Pancreas (tissue), 10 donors: ENCODE measurements around the gene KCNG2. TPM values are rescaled to one million over a fixed set of nuclear protein-coding genes. Genes with fewer than 3 reads are reported as not detected.
A peak's percentile ranks its signal among the peaks of the same experiment; 100 is the strongest.

Experiments
- ATAC-seq, 4 donors: fragments of 200-7000 bp; cut with Tn5 transposase; one replicate each; pipeline versions ENCODE4 v1.8.0 to v1.9.1; 2020; ENCODE audit warnings: mild to moderate bottlenecking in 4 of 4, moderate library complexity in 4 of 4
- DNase-seq, 6 donors: peaks; one replicate each; pipeline ENCODE4 v3.0.0-alpha.2; 2020
- FAIRE-seq: peaks from 2 replicates; lab custom pipeline; 2012; peaks lifted over from hg19 to GRCh38; lab: Jason Lieb, UNC
- H3K27ac ChIP-seq, 4 donors: fragments of 200-600 bp; sonication (generic); 1 replicate in 3 of 4; 2 replicates in 1 of 4; pipeline versions ENCODE4 v1.5.0 to v1.8.0; 2020
- H3K27me3 ChIP-seq, 4 donors: fragments of 200-600 bp; one replicate each; pipeline ENCODE4 v1.8.0; 2021
- H3K36me3 ChIP-seq, 3 donors: fragments of 200-600 bp; sonication (generic) in 1 of 3; one replicate each; pipeline versions ENCODE4 v1.5.0 to v1.8.0; 2020 to 2021
- H3K4me1 ChIP-seq, 3 donors: fragments of 200-600 bp; one replicate each; pipeline ENCODE4 v1.8.0; 2021
- H3K4me3 ChIP-seq, 4 donors: fragments of 200-600 bp; sonication (generic) in 2 of 4; one replicate each; pipeline versions ENCODE4 v1.5.0 to v1.8.0; 2020 to 2021
- H3K9me3 ChIP-seq, 4 donors: fragments of 200-600 bp; one replicate each; pipeline ENCODE4 v1.8.0; 2021
- WGBS, 2 donors: extraction: QIAGEN DNeasy Blood & Tissue Kit; methylation state at CpG; one replicate each; pipeline ENCODE4 v1.1.7; 2013; 5-methylcytosine and 5-hydroxymethylcytosine counted together
- intact Hi-C, 3 donors: fragments of 100-400 bp; cut with DNase I; formaldehyde crosslinking; loops; one replicate each; pipeline versions ENCODE4 v1.11.1 to v1.14.2; 2022
- polyA plus RNA-seq, 2 donors: library from polyadenylated mRNA; stranded (reverse); fragments of 200-250 nt; gene quantifications; one replicate each; pipeline ENCODE4 v1.2.3, GENCODE V29; 2013
- total RNA-seq, 6 donors: library from RNA; stranded (reverse); fragmentation: NEBNext Ultra II Directional in 4 of 6; extraction: Animal tissue kit (Norgen Biotek cat#: 25700) in 4 of 6; gene quantifications; one replicate each; pipeline versions ENCODE4 v1.2.1 to v1.2.4, GENCODE V29; 2021 to 2023
- TF ChIP-seq, protein P1 (sequence below), 4 donors: fragments of 200-600 bp; sonication (generic) in 3 of 4; IDR thresholded peaks; one replicate each; pipeline versions ENCODE4 v1.5.0 to v1.8.0; 2021; ENCODE audit warnings: antibody characterized with exemption in 4 of 4
- donor health status: healthy with polysubstance abuse.
- donor health status: DM: no; HTN: no; CAD: no; lungs with moderate emphysema.
- donor health status: DM: no; HTN: no; CAD: no.
- donor health status: control.
- donor health status: control.
- donor health status: Bipolar disorder and iron deficiency.
- donor health status: DM: yes; HTN: yes; CAD: no.
- donor health status: DM: no; HTN: no; CAD: no.
- donor health status: DM: no; HTN: no; CAD: no.
- donor health status: DM: yes; HTN: yes; CAD: no.

Gene KCNG2
- total and polyA plus RNA-seq, 8 donors, result 0.12 to 0.22 (median 0.13) TPM; not detected in 5

- Histone ChIP-seq H3K27me3 (no peaks in the 10 kb centered on the region), H3K4me1 (peaks cover 0 to 13% (median 12%) of the 10 kb centered on the region in 3 donors), H3K36me3 (peaks cover 0 to 4% (median 0%) of the 10 kb centered on the region in 3 donors), H3K27ac (no peak overlapping the region), H3K9me3 (no peaks in the 10 kb centered on the region), H3K4me3 (no peak overlapping the region)
- intact Hi-C loops, result loop anchor here in 1 of 3 donors (10.0 kb wide), 1 partner anchor 218 kb away; no protein-coding TSS in a partner anchor
- TF ChIP-seq, protein P1, sequence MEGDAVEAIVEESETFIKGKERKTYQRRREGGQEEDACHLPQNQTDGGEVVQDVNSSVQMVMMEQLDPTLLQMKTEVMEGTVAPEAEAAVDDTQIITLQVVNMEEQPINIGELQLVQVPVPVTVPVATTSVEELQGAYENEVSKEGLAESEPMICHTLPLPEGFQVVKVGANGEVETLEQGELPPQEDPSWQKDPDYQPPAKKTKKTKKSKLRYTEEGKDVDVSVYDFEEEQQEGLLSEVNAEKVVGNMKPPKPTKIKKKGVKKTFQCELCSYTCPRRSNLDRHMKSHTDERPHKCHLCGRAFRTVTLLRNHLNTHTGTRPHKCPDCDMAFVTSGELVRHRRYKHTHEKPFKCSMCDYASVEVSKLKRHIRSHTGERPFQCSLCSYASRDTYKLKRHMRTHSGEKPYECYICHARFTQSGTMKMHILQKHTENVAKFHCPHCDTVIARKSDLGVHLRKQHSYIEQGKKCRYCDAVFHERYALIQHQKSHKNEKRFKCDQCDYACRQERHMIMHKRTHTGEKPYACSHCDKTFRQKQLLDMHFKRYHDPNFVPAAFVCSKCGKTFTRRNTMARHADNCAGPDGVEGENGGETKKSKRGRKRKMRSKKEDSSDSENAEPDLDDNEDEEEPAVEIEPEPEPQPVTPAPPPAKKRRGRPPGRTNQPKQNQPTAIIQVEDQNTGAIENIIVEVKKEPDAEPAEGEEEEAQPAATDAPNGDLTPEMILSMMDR (IDR thresholded peaks at IDR 0.05), result no peak
- FAIRE-seq (no peak), DNase-seq (peak in 3 of 6 donors; percentile 8 to 49 (median 20)), ATAC-seq (no peak)
- 91 to 93% methylated on average over 12 of the region's 12 CpGs for WGBS, 2 donors
Measured at GRCh38 chr18:79936641-79937040, 138.9 kb downstream of the KCNG2 start.

DNA sequence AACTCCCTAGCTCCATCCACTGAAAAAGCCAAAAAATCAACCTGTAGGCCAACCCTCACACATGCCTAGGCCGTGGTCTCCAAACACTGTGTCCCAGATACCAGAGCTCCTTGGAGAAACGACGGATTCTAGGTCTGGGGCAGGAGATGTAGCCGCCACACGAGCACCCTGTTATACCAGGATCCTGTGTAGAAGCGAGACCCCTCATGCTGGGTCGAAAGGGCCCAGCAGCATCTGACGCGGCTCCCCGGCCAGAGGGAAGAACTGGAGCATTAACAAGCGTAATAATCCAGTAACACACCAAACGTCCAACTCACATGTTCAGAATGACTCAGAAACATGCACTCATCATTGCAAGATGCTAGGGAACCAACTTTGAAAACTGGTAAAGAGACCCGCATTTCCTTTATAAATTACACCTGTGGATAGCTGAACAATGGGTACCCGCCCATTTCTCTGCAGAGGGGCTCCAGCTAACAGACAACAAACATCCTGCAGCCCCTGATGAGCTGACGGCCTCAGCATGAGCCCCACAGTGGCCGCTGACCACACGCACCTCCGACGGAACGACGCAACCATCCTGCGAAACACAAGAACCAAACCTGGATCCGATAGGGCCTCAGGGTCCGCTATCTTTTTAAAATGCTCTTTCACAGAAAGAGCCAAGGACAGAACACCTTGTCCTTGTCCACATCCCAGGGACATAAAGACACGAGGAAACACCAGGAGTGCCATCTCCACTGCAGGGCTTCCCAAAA, 139.5 kb downstream of the KCNG2 start:
- WGBS, 2 donors, result 92 to 96% methylated on average over 25 of the region's 25 CpGs
- peaks cover 0 to 4% (median 3%) of the 10 kb centered on the region in 3 donors for H3K36me3 ChIP-seq
- no peak overlapping the region for H3K27ac ChIP-seq
- no peak for FAIRE-seq
- TF ChIP-seq, protein P1 (IDR thresholded peaks at IDR 0.05), result no peak
- intact Hi-C loops, result loop anchor here in 1 of 3 donors (10.0 kb wide), 1 partner anchor 218 kb away; no protein-coding TSS in a partner anchor
- peaks cover 0 to 13% (median 12%) of the 10 kb centered on the region in 3 donors for H3K4me1 ChIP-seq
- peak in 2 of 6 donors; percentile 14 to 36 for DNase-seq
- H3K27me3 ChIP-seq, result no peaks in the 10 kb centered on the region
- no peak overlapping the region for H3K4me3 ChIP-seq
- H3K9me3 ChIP-seq, result no peaks in the 10 kb centered on the region
- no peak for ATAC-seq

DNA sequence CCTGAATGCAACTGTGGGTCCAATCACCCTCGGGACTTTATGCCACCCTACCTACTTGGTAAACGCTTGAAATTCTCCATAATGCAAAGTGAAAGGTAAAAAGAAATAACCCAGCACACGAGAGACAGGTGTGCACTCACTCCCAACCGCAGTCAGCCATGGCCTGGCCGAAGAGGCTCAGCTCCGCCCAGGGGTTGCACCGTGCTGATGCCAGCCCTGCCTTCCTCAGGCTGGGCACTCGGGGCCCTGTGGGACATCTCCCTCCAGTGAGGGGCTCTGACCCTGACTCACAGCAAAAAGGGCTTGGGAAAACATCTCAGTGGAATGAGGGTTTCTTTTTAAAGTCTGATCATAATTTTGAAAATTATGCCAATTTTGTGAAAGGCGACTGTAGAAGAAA, 140.5 kb downstream of the KCNG2 start:
- Histone ChIP-seq H3K27ac (no peak overlapping the region), H3K4me3 (no peak overlapping the region), H3K4me1 (peaks cover 0 to 13% (median 12%) of the 10 kb centered on the region in 3 donors), H3K9me3 (no peaks in the 10 kb centered on the region), H3K27me3 (no peaks in the 10 kb centered on the region), H3K36me3 (peaks cover 0 to 7% (median 4%) of the 10 kb centered on the region in 3 donors)
- intact Hi-C loops, result loop anchor here in 1 of 3 donors (10.0 kb wide), 1 partner anchor 217 kb away; no protein-coding TSS in a partner anchor
- no peak for ATAC-seq
- WGBS, 2 donors, result 86 to 91% methylated on average over 9 of the region's 9 CpGs
- peak in 2 of 6 donors; percentile 32 to 36 for DNase-seq
- TF ChIP-seq, protein P1 (IDR thresholded peaks at IDR 0.05), result no peak
- FAIRE-seq, result no peak

DNA sequence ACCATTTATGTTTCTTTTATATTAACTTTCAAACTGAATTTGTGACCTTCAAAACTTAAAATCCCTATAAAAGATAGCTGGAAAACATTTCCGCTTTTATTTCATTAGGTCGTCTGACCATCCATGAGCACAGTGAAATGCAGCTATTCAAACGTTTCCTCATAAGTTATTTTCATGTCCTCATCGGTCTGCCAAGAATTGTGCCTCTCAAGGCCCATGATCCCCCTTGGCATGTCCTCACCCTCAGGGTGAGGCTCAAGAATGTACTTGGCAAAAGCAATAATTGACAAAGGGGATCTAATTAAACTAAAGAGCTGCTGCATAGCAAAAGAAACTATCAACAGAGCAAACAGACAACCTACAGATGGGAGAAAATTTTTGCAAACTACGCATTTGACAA, 141.4 kb downstream of the KCNG2 start:
- Histone ChIP-seq H3K4me3 (no peak overlapping the region), H3K27ac (no peak overlapping the region), H3K9me3 (no peaks in the 10 kb centered on the region), H3K27me3 (no peaks in the 10 kb centered on the region), H3K36me3 (peaks cover 0 to 7% (median 4%) of the 10 kb centered on the region in 3 donors), H3K4me1 (peaks cover 0 to 16% (median 15%) of the 10 kb centered on the region in 3 donors)
- ATAC-seq (no peak), FAIRE-seq (no peak), DNase-seq (no peak)
- TF ChIP-seq, protein P1 (IDR thresholded peaks at IDR 0.05), result no peak
- WGBS, 2 donors, result 69% methylated on average over 5 of the region's 5 CpGs
- intact Hi-C loops, result loop anchor here in 1 of 3 donors (10.0 kb wide), 1 partner anchor 216 kb away; no protein-coding TSS in a partner anchor
